Activated CD4-positive, alpha-beta memory T cell treated with anti-CD3 and anti-CD28 coated beads, Interleukin-2, amount 10 ng/mL, durations not matched to agents 7 days and 5 days (primary cell): ENCODE measurements around the gene ATP2B3. TPM values are rescaled to one million over a fixed set of nuclear protein-coding genes. Genes with fewer than 3 reads are reported as not detected.
A peak's percentile ranks its signal among the peaks of the same experiment; 100 is the strongest.

Source experiments
- CTCF ChIA-PET: fragments of 350-600 bp; sonication (Branson Sonifier 250); formaldehyde crosslinking; loops from one replicate; lab custom pipeline; 2021; ENCODE audit warnings: antibody characterized with exemption, inconsistent platforms; lab: Charles Lee
- POLR2A ChIA-PET: fragments of 350-600 bp; sonication (Branson Sonifier 250); formaldehyde crosslinking; loops from one replicate; lab custom pipeline; 2021; ENCODE audit warnings: antibody characterized with exemption; lab: Charles Lee
- DNase-seq: peaks from one replicate; pipeline ENCODE4 v3.0.0-alpha.2; 2020
- H3K27ac Mint-ChIP-seq: one replicate; pipeline ENCODE4 v1.8.0; 2021; ENCODE audit warnings: mild to moderate bottlenecking, mixed read lengths
- H3K27me3 Mint-ChIP-seq: one replicate; pipeline ENCODE4 v1.8.0; 2021; ENCODE audit warnings: mixed read lengths
- H3K36me3 Mint-ChIP-seq: one replicate; pipeline ENCODE4 v1.8.0; 2021; ENCODE audit warnings: low read depth, mixed read lengths
- H3K4me1 Mint-ChIP-seq: one replicate; pipeline ENCODE4 v1.8.0; 2021; ENCODE audit warnings: mixed read lengths
- H3K4me3 Mint-ChIP-seq: one replicate; pipeline ENCODE4 v1.8.0; 2021; ENCODE audit warnings: mild to moderate bottlenecking, mixed read lengths
- H3K9me3 Mint-ChIP-seq: one replicate; pipeline ENCODE4 v1.8.0; 2021; ENCODE audit warnings: mixed read lengths
- total RNA-seq, 2 experiments: library from RNA; stranded (reverse); gene quantifications; one replicate each; pipeline ENCODE4 v1.2.3, GENCODE V29; 2021

Gene ATP2B3
- total RNA-seq, 2 experiments from 2014 or later = not detected

DNA sequence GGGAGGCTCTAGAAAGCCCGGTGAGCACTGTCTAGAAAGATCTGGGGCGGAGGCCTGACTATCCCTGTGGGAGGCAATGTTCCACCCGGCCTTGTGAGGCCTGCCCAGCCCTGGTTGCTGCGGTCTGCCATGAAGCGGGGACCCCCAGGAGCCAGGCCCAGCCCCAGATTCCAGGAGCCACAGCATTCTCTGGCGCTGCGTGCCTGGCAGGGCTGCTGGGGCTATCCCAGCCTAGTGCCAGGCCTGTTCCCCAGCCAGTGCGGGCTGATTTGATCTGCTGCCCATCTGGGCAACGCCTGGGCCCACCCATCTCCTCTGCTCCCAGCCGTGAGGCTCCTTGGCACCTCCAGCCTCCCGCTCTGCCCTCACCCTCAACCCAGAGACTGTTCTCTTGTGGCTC is 19.6 kb downstream of the ATP2B3 start:
- POLR2A ChIA-PET = no interaction called here
- H3K4me3 Mint-ChIP-seq = no peak overlapping the region
- H3K27me3 Mint-ChIP-seq = no peaks in the 10 kb centered on the region
- H3K36me3 Mint-ChIP-seq = no peaks in the 10 kb centered on the region
- no peak for DNase-seq
- H3K4me1 Mint-ChIP-seq = no peaks in the 10 kb centered on the region
- no peak overlapping the region for H3K27ac Mint-ChIP-seq
- H3K9me3 Mint-ChIP-seq = no peaks in the 10 kb centered on the region
- CTCF ChIA-PET = no interaction called here

DNA sequence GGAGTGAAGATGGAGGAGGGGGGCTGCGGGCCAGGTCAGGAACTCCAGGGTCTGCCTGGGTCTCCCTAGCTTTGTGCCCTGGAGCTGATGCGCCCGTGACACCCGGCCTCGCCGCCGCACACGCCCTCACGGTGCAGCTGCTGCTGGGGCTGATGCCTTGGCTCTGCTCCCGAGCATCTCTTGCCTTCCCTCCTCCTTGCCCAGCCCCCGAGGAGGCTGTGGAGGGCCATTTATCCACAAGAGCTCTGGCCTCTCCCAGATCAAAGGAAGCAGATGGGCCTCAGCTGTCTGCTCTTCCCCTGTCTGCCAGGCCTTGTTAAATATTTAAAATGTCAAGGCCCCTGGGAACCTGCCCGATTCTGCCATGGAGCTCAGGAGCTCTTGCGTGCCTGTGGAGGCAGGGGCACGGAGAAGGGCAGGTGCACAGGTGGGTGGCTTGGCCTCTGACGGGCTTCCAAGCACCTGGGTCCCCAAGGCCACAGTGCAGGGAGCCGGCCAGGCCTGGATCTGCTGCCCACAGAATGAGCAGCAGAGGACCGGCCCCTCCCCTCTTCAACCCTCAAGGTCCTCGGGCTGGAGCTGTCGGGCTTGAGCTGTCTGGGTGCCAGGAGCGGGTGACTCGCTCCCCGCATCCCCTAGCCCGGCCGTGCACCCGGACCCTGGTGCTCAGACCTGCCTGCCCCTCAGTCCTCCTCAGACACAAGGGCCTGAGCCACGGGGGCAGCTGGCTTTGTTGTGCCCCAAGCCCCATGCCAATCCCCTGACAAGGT is 20.3 kb downstream of the ATP2B3 start:
- Mint-ChIP-seq H3K27me3 (no peaks in the 10 kb centered on the region), H3K9me3 (no peaks in the 10 kb centered on the region), H3K27ac (no peak overlapping the region), H3K4me3 (no peak overlapping the region), H3K4me1 (no peaks in the 10 kb centered on the region), H3K36me3 (no peaks in the 10 kb centered on the region)
- ChIA-PET POLR2A (no interaction called here), CTCF (interaction anchor here (0.7 to 1.5 kb wide), 2 partner anchors 78 to 115 kb away, joined by 3 read pairs; no protein-coding TSS in a partner anchor)
- no peak for DNase-seq

DNA sequence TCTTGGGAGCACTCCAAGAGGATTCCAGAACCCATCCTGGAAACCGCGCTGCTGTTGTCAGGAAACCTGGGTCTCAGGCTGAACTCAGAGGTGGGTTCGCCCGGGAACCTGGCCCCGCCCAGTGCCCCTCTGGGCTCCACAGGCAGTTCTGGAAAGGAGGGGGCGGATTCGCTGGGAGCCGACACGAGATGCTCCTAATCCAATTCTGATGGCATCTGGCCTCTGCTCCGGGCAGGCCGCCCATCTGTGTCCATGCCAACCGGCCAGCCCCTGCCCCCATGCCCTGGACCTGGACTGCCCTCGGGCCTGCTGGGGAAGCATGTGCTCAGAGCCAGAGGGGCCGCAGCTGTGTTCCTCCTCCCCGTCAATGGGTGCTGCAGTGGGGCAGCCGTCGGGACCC is 21.0 kb downstream of the ATP2B3 start:
- ChIA-PET POLR2A (no interaction called here), CTCF (interaction anchor here (0.7 to 2.8 kb wide), 6 partner anchors 77 to 129 kb away, joined by 3 to 38 read pairs (median 5); no protein-coding TSS in a partner anchor)
- no peak for DNase-seq
- Mint-ChIP-seq H3K4me1 (no peaks in the 10 kb centered on the region), H3K4me3 (no peak overlapping the region), H3K27me3 (no peaks in the 10 kb centered on the region), H3K27ac (no peak overlapping the region), H3K36me3 (no peaks in the 10 kb centered on the region), H3K9me3 (no peaks in the 10 kb centered on the region)

- H3K9me3 Mint-ChIP-seq = no peaks in the 10 kb centered on the region
- no peaks in the 10 kb centered on the region for H3K27me3 Mint-ChIP-seq
- no peak overlapping the region for H3K27ac Mint-ChIP-seq
- no peak overlapping the region for H3K4me3 Mint-ChIP-seq
- POLR2A ChIA-PET = no interaction called here
- peak; percentile 60 for DNase-seq
- CTCF ChIA-PET = interaction anchor here (0.6 to 2.8 kb wide), 15 partner anchors 11 to 597 kb away, joined by 3 to 38 read pairs (median 3); partner anchors contain the start of gene HAUS7
- H3K4me1 Mint-ChIP-seq = no peaks in the 10 kb centered on the region
- H3K36me3 Mint-ChIP-seq = no peaks in the 10 kb centered on the region
Observed at GRCh38 chrX:153539171-153539978, 21.9 kb downstream of the ATP2B3 start.

DNA sequence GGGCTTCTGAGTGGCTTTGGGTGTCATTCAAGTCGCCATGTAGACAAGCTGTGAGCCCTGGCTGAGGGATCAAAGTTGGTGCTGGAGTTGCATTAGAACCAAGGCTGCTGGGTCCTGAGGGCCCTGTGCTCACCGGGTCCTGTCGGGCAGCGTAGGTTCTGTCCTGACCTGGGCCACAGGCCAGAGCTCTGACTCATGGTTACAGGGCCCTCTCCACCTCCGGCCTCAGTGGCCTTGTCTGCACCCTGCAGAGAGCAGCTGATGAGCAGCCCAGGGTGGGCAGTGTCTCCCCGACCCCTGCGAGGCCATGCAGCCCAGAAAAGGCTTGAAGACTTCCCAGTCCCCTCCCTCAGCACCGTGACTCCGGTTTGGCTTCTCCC is 22.5 kb downstream of the ATP2B3 start:
- Mint-ChIP-seq H3K27ac (no peak overlapping the region), H3K36me3 (no peaks in the 10 kb centered on the region), H3K9me3 (no peaks in the 10 kb centered on the region), H3K27me3 (no peaks in the 10 kb centered on the region), H3K4me3 (no peak overlapping the region), H3K4me1 (no peaks in the 10 kb centered on the region)
- POLR2A ChIA-PET = no interaction called here
- CTCF ChIA-PET = interaction anchor here (0.6 to 2.8 kb wide), 10 partner anchors 11 to 598 kb away, joined by 3 to 38 read pairs (median 5); partner anchors contain the start of gene HAUS7
- DNase-seq = no peak

- Mint-ChIP-seq H3K27ac (no peak overlapping the region), H3K27me3 (no peaks in the 10 kb centered on the region), H3K36me3 (no peaks in the 10 kb centered on the region), H3K9me3 (no peaks in the 10 kb centered on the region), H3K4me3 (no peak overlapping the region), H3K4me1 (no peaks in the 10 kb centered on the region)
- DNase-seq = no peak
- POLR2A ChIA-PET = no interaction called here
- CTCF ChIA-PET = no interaction called here
Observed at GRCh38 chrX:153544727-153545126, 27.3 kb downstream of the ATP2B3 start.

- CTCF ChIA-PET = interaction anchor here (0.9 kb wide), 1 partner anchor 8 kb away, joined by 4 read pairs; no protein-coding TSS in a partner anchor
- POLR2A ChIA-PET = no interaction called here
- H3K27me3 Mint-ChIP-seq = no peaks in the 10 kb centered on the region
- no peak overlapping the region for H3K27ac Mint-ChIP-seq
- H3K9me3 Mint-ChIP-seq = no peaks in the 10 kb centered on the region
- H3K36me3 Mint-ChIP-seq = no peaks in the 10 kb centered on the region
- DNase-seq = no peak
- no peak overlapping the region for H3K4me3 Mint-ChIP-seq
- H3K4me1 Mint-ChIP-seq = no peaks in the 10 kb centered on the region
Observed at GRCh38 chrX:153546386-153546785, 28.9 kb downstream of the ATP2B3 start.

- Mint-ChIP-seq H3K4me1 (no peaks in the 10 kb centered on the region), H3K9me3 (no peaks in the 10 kb centered on the region), H3K36me3 (no peaks in the 10 kb centered on the region), H3K4me3 (no peak overlapping the region), H3K27me3 (no peaks in the 10 kb centered on the region), H3K27ac (no peak overlapping the region)
- CTCF ChIA-PET = no interaction called here
- DNase-seq = no peak
- POLR2A ChIA-PET = no interaction called here
Observed at GRCh38 chrX:153547195-153547594, 29.8 kb downstream of the ATP2B3 start.

GRCh38 chrX:153549231-153549630 is 31.8 kb downstream of the ATP2B3 start:
- no peak overlapping the region for H3K27ac Mint-ChIP-seq
- H3K4me3 Mint-ChIP-seq = no peak overlapping the region
- no peak for DNase-seq
- H3K36me3 Mint-ChIP-seq = no peaks in the 10 kb centered on the region
- no peaks in the 10 kb centered on the region for H3K9me3 Mint-ChIP-seq
- ChIA-PET CTCF (interaction anchor here (1.7 kb wide), 1 partner anchor 118 kb away, joined by 3 read pairs; no protein-coding TSS in a partner anchor), POLR2A (no interaction called here)
- H3K4me1 Mint-ChIP-seq = no peaks in the 10 kb centered on the region
- H3K27me3 Mint-ChIP-seq = no peaks in the 10 kb centered on the region

DNA sequence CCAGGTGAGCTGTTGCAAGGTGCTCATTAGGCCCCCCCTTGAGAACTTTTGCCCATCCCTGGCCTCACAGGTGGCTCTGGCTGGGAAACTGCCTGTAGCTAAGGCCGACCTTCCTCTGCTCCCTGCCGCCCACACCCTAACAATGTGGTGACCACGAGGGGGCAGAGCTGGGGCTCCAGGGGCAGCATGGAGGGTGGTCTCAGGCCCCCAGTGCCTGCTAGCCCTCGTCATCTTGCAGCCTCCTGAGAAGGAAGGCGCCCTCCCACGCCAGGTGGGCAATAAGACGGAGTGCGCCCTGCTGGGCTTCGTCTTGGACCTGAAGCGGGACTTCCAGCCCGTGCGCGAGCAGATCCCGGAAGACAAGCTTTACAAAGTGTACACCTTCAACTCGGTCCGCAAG is 32.4 kb downstream of the ATP2B3 start:
- no peaks in the 10 kb centered on the region for H3K9me3 Mint-ChIP-seq
- CTCF ChIA-PET = interaction anchor here (1.7 kb wide), 1 partner anchor 118 kb away, joined by 3 read pairs; no protein-coding TSS in a partner anchor
- no peaks in the 10 kb centered on the region for H3K4me1 Mint-ChIP-seq

GRCh38 chrX:153551135-153551534 is 33.7 kb downstream of the ATP2B3 start:
- POLR2A ChIA-PET = no interaction called here
- Mint-ChIP-seq H3K27ac (no peak overlapping the region), H3K9me3 (no peaks in the 10 kb centered on the region), H3K4me1 (no peaks in the 10 kb centered on the region), H3K36me3 (no peaks in the 10 kb centered on the region), H3K4me3 (no peak overlapping the region), H3K27me3 (no peaks in the 10 kb centered on the region)
- CTCF ChIA-PET = no interaction called here
- no peak for DNase-seq

More for the DNA sequence above, 32.4 kb downstream of the ATP2B3 start:
- no peaks in the 10 kb centered on the region for H3K36me3 Mint-ChIP-seq
- POLR2A ChIA-PET = no interaction called here
- no peak for DNase-seq
- no peak overlapping the region for H3K4me3 Mint-ChIP-seq
- no peaks in the 10 kb centered on the region for H3K27me3 Mint-ChIP-seq
- no peak overlapping the region for H3K27ac Mint-ChIP-seq

DNA sequence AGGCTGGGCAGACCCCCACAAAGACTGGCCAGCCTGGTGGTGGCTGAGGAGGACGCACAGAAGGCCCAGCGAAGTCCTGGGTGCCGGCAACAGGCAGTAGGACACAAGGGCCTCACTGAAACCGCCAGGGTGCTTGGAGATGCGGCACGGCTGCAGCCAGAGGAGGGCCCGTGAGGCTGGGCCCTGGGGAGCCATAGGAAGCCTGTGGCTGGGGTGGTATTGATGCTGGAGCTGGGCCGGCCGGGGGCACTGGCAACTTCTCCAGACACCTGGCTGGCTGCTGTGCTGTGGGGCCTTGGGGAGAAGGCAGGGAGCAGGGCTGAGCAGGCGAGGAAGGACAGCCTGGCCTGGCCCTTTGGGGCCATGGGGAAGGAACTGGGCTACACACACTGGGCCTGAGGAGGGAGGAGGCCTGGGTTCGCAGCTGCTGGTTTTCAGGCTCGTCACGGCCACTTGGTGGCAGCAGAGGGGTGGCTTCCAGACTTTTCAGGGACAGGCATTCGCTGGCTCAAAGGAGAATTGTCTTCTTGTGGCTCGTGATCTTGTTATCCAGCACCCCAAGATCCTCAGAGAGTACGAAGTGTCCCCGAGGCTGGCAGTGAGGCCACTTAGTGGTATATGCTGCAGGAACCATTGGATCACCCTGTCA is 37.2 kb downstream of the ATP2B3 start:
- no peaks in the 10 kb centered on the region for H3K9me3 Mint-ChIP-seq
- ChIA-PET POLR2A (interaction anchor here (1.4 kb wide), 1 partner anchor 92 kb away, joined by 3 read pairs; no protein-coding TSS in a partner anchor), CTCF (interaction anchor here (0.8 to 1.4 kb wide), 5 partner anchors 8 to 113 kb away, joined by 4 to 8 read pairs (median 4); no protein-coding TSS in a partner anchor)
- no peaks in the 10 kb centered on the region for H3K36me3 Mint-ChIP-seq
- no peaks in the 10 kb centered on the region for H3K27me3 Mint-ChIP-seq
- no peaks in the 10 kb centered on the region for H3K4me1 Mint-ChIP-seq
- no peak overlapping the region for H3K27ac Mint-ChIP-seq
- no peak overlapping the region for H3K4me3 Mint-ChIP-seq
- peak; percentile 63 for DNase-seq
